CD4-positive, alpha-beta T cell (primary cell): ENCODE results near the gene MED8. TPM values are rescaled to one million over a fixed set of nuclear protein-coding genes. Genes with fewer than 3 reads are reported as not detected.

Experiments
- ATAC-seq: fragments of 200-7000 bp; cut with Tn5 transposase; one replicate; pipeline ENCODE4 v1.10.0; 2022; ENCODE audit warnings: mild to moderate bottlenecking; ENCODE audit not compliant: poor library complexity
- CTCF ChIA-PET: fragments of 350-600 bp; sonication (Branson Sonifier 250); formaldehyde crosslinking; loops from one replicate; lab custom pipeline; 2021; ENCODE audit warnings: antibody characterized with exemption, inconsistent platforms; lab: Charles Lee
- POLR2A ChIA-PET: fragments of 350-600 bp; sonication (Branson Sonifier 250); formaldehyde crosslinking; loops from one replicate; lab custom pipeline; 2021; ENCODE audit warnings: antibody characterized with exemption, inconsistent platforms; lab: Charles Lee
- DNase-seq, 14 experiments: peaks; one replicate each; pipeline ENCODE4 v3.0.0-alpha.2; 2013 to 2020; ENCODE audit warnings: mixed read lengths in 2 of 14
- H3K27ac ChIP-seq, 2 donors: one replicate each; pipeline versions ENCODE4 v1.5.1 to v1.7.0; 2013; ENCODE audit warnings: low read length in 2 of 2, low read depth in 1 of 2, mild to moderate bottlenecking in 1 of 2
- H3K27me3 ChIP-seq, 2 experiments: 1 replicate in 1 of 2; 2 replicates in 1 of 2; pipeline versions ENCODE4 v1.6.1 to v1.7.0; 2013; ENCODE audit warnings: low read length in 2 of 2, control low read depth in 1 of 2, mild to moderate bottlenecking in 1 of 2, moderate library complexity in 1 of 2; ENCODE audit not compliant: insufficient read depth in 2 of 2, control insufficient read depth in 1 of 2
- H3K36me3 ChIP-seq: one replicate; pipeline ENCODE4 v1.6.1; 2013; ENCODE audit warnings: low read length, control low read depth; ENCODE audit not compliant: insufficient read depth
- H3K4me1 ChIP-seq: one replicate; pipeline ENCODE4 v1.6.1; 2013; ENCODE audit warnings: low read length, control low read depth; ENCODE audit not compliant: insufficient read depth
- H3K4me3 ChIP-seq: one replicate; pipeline ENCODE4 v1.5.1; 2013; ENCODE audit warnings: mild to moderate bottlenecking, low read length, moderate library complexity
- H3K9me3 ChIP-seq, 2 experiments: 1 replicate in 1 of 2; 2 replicates in 1 of 2; pipeline versions ENCODE4 v1.6.1 to v1.7.0; 2013; ENCODE audit warnings: low read length in 2 of 2, mild to moderate bottlenecking in 2 of 2, control low read depth in 1 of 2, moderate library complexity in 1 of 2; ENCODE audit not compliant: control insufficient read depth in 1 of 2, insufficient read depth in 1 of 2
- H3K27ac Mint-ChIP-seq: one replicate; pipeline ENCODE4 v1.8.0; 2020; ENCODE audit warnings: mixed read lengths
- H3K27me3 Mint-ChIP-seq: one replicate; pipeline ENCODE4 v1.8.0; 2021; ENCODE audit warnings: mixed read lengths
- H3K36me3 Mint-ChIP-seq: one replicate; pipeline ENCODE4 v1.8.0; 2021; ENCODE audit warnings: low read depth, mixed read lengths
- H3K4me1 Mint-ChIP-seq: one replicate; pipeline ENCODE4 v1.8.0; 2021; ENCODE audit warnings: low read depth, mixed read lengths
- H3K4me3 Mint-ChIP-seq: one replicate; pipeline ENCODE4 v1.8.0; 2020; ENCODE audit warnings: mild to moderate bottlenecking, mixed read lengths
- H3K9me3 Mint-ChIP-seq: one replicate; pipeline ENCODE4 v1.8.0; 2020; ENCODE audit warnings: mixed read lengths
- intact Hi-C, 2 experiments: fragments of 100-400 bp; cut with DNase I in 1 of 2; cut with micrococcal nuclease in 1 of 2; formaldehyde crosslinking; loops; one replicate each; pipeline versions ENCODE4 v1.15.1 to v1.9.0; 2023 to 2025; cut with DNase I, micrococcal nuclease
- total RNA-seq, 174 experiments: library from RNA in 2 of 174; stranded (reverse) in 2 of 174; gene quantifications; one replicate each; pipeline ENCODE4 v1.2.3 and lab custom pipeline; 2021 to 2026
- TF ChIP-seq, protein P1 (sequence below): fragments of 200-600 bp; IDR thresholded peaks from one replicate; pipeline ENCODE4 v1.8.0; 2022; ENCODE audit warnings: antibody characterized with exemption, mild to moderate bottlenecking

MED8 gene
- total RNA-seq, 2 experiments from 2014 or later = 14.8 to 17.6 TPM

GRCh38 chr1:43348809-43349593 is 40.6 kb downstream of the MED8 start:
- no peaks in the 10 kb centered on the region for H3K36me3 Mint-ChIP-seq
- H3K27me3 Mint-ChIP-seq = no peaks in the 10 kb centered on the region
- peak overlapping the region; percentile 68 for H3K4me3 Mint-ChIP-seq
- CTCF ChIA-PET = interaction anchor here (0.6 kb wide), 1 partner anchor 1911 kb away, joined by 3 read pairs; no protein-coding TSS in a partner anchor
- POLR2A ChIA-PET = interaction anchor here (0.6 to 1.3 kb wide), 3 partner anchors 9 to 105 kb away, joined by 3 to 14 read pairs (median 3); partner anchors contain the start of genes CDC20, ELOVL1 and HYI
- peaks cover 22% of the 10 kb centered on the region for H3K4me1 Mint-ChIP-seq
- H3K27me3 ChIP-seq = no peaks in the 10 kb centered on the region
- peak overlapping the region; percentile 89 for H3K27ac Mint-ChIP-seq
- H3K36me3 ChIP-seq = no peaks in the 10 kb centered on the region
- ATAC-seq (peak; percentile 85), DNase-seq (peak; percentile 35 to 89 (median 49))
- peak overlapping the region; percentile 48 for H3K4me3 ChIP-seq
- H3K9me3 Mint-ChIP-seq = no peaks in the 10 kb centered on the region
- intact Hi-C loops = no loop called here
- TF ChIP-seq, protein P1, sequence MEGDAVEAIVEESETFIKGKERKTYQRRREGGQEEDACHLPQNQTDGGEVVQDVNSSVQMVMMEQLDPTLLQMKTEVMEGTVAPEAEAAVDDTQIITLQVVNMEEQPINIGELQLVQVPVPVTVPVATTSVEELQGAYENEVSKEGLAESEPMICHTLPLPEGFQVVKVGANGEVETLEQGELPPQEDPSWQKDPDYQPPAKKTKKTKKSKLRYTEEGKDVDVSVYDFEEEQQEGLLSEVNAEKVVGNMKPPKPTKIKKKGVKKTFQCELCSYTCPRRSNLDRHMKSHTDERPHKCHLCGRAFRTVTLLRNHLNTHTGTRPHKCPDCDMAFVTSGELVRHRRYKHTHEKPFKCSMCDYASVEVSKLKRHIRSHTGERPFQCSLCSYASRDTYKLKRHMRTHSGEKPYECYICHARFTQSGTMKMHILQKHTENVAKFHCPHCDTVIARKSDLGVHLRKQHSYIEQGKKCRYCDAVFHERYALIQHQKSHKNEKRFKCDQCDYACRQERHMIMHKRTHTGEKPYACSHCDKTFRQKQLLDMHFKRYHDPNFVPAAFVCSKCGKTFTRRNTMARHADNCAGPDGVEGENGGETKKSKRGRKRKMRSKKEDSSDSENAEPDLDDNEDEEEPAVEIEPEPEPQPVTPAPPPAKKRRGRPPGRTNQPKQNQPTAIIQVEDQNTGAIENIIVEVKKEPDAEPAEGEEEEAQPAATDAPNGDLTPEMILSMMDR = no peak
- H3K4me1 ChIP-seq = peaks cover 8% of the 10 kb centered on the region
- H3K9me3 ChIP-seq = no peaks in the 10 kb centered on the region
- peak overlapping the region; percentile 55 to 72 for H3K27ac ChIP-seq

GRCh38 chr1:43348343-43348808 is 41.2 kb downstream of the MED8 start:
- H3K27me3 ChIP-seq = no peaks in the 10 kb centered on the region
- H3K4me1 Mint-ChIP-seq = peaks cover 22% of the 10 kb centered on the region
- H3K9me3 ChIP-seq = no peaks in the 10 kb centered on the region
- no peaks in the 10 kb centered on the region for H3K36me3 Mint-ChIP-seq
- no peaks in the 10 kb centered on the region for H3K36me3 ChIP-seq
- H3K4me3 ChIP-seq = peak overlapping the region; percentile 44
- ChIA-PET CTCF (interaction anchor here (0.6 kb wide), 1 partner anchor 1911 kb away, joined by 3 read pairs; no protein-coding TSS in a partner anchor), POLR2A (interaction anchor here (0.6 to 1.3 kb wide), 3 partner anchors 9 to 106 kb away, joined by 3 to 14 read pairs (median 3); partner anchors contain the start of genes CDC20, ELOVL1 and HYI)
- intact Hi-C loops = no loop called here
- H3K4me1 ChIP-seq = peaks cover 8% of the 10 kb centered on the region
- peak overlapping the region; percentile 89 for H3K27ac Mint-ChIP-seq
- H3K4me3 Mint-ChIP-seq = peak overlapping the region; percentile 30
- no peaks in the 10 kb centered on the region for H3K27me3 Mint-ChIP-seq
- peak overlapping the region in 1 of 2 donors; percentile 55 for H3K27ac ChIP-seq
- no peak for DNase-seq
- TF ChIP-seq, protein P1 = no peak
- H3K9me3 Mint-ChIP-seq = no peaks in the 10 kb centered on the region
- no peak for ATAC-seq

- ATAC-seq = no peak
- ChIA-PET CTCF (no interaction called here), POLR2A (interaction anchor here (0.9 to 1.0 kb wide), 2 partner anchors 9 to 12 kb away, joined by 3 read pairs; partner anchors contain the start of genes CDC20 and MPL)
- Mint-ChIP-seq H3K9me3 (no peaks in the 10 kb centered on the region), H3K4me1 (peaks cover 16% of the 10 kb centered on the region), H3K27ac (no peak overlapping the region), H3K4me3 (no peak overlapping the region), H3K36me3 (no peaks in the 10 kb centered on the region), H3K27me3 (no peaks in the 10 kb centered on the region)
- no peaks in the 10 kb centered on the region for H3K27me3 ChIP-seq
- DNase-seq = no peak
- TF ChIP-seq, protein P1 = no peak
- intact Hi-C loops = no loop called here
- H3K36me3 ChIP-seq = no peaks in the 10 kb centered on the region
- no peak overlapping the region for H3K27ac ChIP-seq
- H3K4me3 ChIP-seq = no peak overlapping the region
- no peaks in the 10 kb centered on the region for H3K9me3 ChIP-seq
- peaks cover 8% of the 10 kb centered on the region for H3K4me1 ChIP-seq
Measured at GRCh38 chr1:43346636-43347035, 43.0 kb downstream of the MED8 start.
